Measurements from ENCODE around the gene GLI3.

DNA sequence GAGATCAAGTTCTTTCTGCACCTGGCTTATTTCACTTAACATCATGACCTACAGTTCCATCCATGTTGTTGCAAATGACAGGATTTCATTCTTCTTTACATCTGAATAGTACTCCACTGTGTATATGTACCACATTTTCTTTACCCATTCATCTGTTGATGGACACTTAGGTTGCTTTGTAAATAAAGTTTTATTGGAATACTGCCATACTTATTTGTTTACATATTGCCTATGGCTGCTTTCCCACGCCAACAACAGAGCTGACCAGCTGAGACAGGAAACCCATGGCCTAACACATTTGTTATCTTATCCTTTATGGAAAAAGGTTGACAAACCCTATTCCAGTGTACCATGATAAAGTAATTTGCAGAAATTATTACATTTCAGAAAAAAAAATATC, 153.7 kb downstream of the GLI3 start:
- TF ChIP-seq POLR2A (IDR thresholded peaks at IDR 0.05): no peak
- TF ChIP-seq, protein P1, sequence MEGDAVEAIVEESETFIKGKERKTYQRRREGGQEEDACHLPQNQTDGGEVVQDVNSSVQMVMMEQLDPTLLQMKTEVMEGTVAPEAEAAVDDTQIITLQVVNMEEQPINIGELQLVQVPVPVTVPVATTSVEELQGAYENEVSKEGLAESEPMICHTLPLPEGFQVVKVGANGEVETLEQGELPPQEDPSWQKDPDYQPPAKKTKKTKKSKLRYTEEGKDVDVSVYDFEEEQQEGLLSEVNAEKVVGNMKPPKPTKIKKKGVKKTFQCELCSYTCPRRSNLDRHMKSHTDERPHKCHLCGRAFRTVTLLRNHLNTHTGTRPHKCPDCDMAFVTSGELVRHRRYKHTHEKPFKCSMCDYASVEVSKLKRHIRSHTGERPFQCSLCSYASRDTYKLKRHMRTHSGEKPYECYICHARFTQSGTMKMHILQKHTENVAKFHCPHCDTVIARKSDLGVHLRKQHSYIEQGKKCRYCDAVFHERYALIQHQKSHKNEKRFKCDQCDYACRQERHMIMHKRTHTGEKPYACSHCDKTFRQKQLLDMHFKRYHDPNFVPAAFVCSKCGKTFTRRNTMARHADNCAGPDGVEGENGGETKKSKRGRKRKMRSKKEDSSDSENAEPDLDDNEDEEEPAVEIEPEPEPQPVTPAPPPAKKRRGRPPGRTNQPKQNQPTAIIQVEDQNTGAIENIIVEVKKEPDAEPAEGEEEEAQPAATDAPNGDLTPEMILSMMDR (IDR thresholded peaks at IDR 0.05): no peak
